ENCODE data around the gene PPM1B. TPM values are rescaled to one million over a fixed set of nuclear protein-coding genes. Genes with fewer than 3 reads are reported as not detected.

Gene PPM1B
- total RNA-seq = 31.5 TPM in 2 replicates

- no peak for TF ChIP-seq CTCF (IDR thresholded peaks at IDR 0.05; ENCODE audit: extremely low read depth, low read depth, low read length)
- H3K27me3 ChIP-seq (ENCODE audit: insufficient read depth, low read length) = no peaks in the 10 kb centered on the region
- H2AFZ ChIP-seq (ENCODE audit: low read length) = peak within 1 kb of the TSS; percentile 92
- no peaks in the 10 kb centered on the region for H3K36me3 ChIP-seq (ENCODE audit: insufficient read depth, low read length)
- DNase-seq (ENCODE audit: insufficient read length, low spot score, missing footprints) = peak; percentile 99
- peaks cover 14% of the 10 kb centered on the region for H3K4me1 ChIP-seq (ENCODE audit: insufficient read depth, low read length)
- H3K4me3 ChIP-seq (ENCODE audit: insufficient read depth, low read length) = peak within 1 kb of the TSS; percentile 77
- H3K4me2 ChIP-seq (ENCODE audit: insufficient read depth, low read length) = peak within 1 kb of the TSS; percentile 81
- H3K27ac ChIP-seq (ENCODE audit: low read depth, low read length) = peak within 1 kb of the TSS; percentile 91
- peaks cover 45% of the 10 kb centered on the region for H3K79me2 ChIP-seq (ENCODE audit: insufficient read depth, low read length)
- no peaks in the 10 kb centered on the region for H3K9me3 ChIP-seq (ENCODE audit: low read depth, low read length)
- peaks cover 21% of the 10 kb centered on the region for H4K20me1 ChIP-seq (ENCODE audit: insufficient read depth, low read length)
These were observed at the start of gene PPM1B for GRCh38 chr2:44168681-44169154. TSS of gene PPM1B (plus strand) at chr2:44168875. CDS start at chr2:44201200, 32,325 bp downstream.

GRCh38 chr2:44119878-44120277 is 48.8 kb upstream of the PPM1B start:
- Histone ChIP-seq H3K9me3 (ENCODE audit: low read depth, low read length) (no peaks in the 10 kb centered on the region), H3K79me2 (ENCODE audit: insufficient read depth, low read length) (no peaks in the 10 kb centered on the region), H4K20me1 (ENCODE audit: insufficient read depth, low read length) (no peaks in the 10 kb centered on the region), H3K4me2 (ENCODE audit: insufficient read depth, low read length) (no peak overlapping the region), H3K4me1 (ENCODE audit: insufficient read depth, low read length) (peaks cover 11% of the 10 kb centered on the region), H3K27ac (ENCODE audit: low read depth, low read length) (peak overlapping the region; percentile 27), H3K36me3 (ENCODE audit: insufficient read depth, low read length) (no peaks in the 10 kb centered on the region), H3K27me3 (ENCODE audit: insufficient read depth, low read length) (no peaks in the 10 kb centered on the region), H2AFZ (ENCODE audit: low read length) (no peak overlapping the region), H3K4me3 (ENCODE audit: insufficient read depth, low read length) (no peak overlapping the region)
- DNase-seq (ENCODE audit: insufficient read length, low spot score, missing footprints) = no peak
- no peak for TF ChIP-seq CTCF (IDR thresholded peaks at IDR 0.05; ENCODE audit: extremely low read depth, low read depth, low read length)

GRCh38 chr2:44120428-44120827 is 48.2 kb upstream of the PPM1B start:
- Histone ChIP-seq H3K27me3 (ENCODE audit: insufficient read depth, low read length) (no peaks in the 10 kb centered on the region), H2AFZ (ENCODE audit: low read length) (no peak overlapping the region), H3K4me1 (ENCODE audit: insufficient read depth, low read length) (peaks cover 11% of the 10 kb centered on the region), H3K27ac (ENCODE audit: low read depth, low read length) (peak overlapping the region; percentile 59), H3K9me3 (ENCODE audit: low read depth, low read length) (no peaks in the 10 kb centered on the region), H3K79me2 (ENCODE audit: insufficient read depth, low read length) (no peaks in the 10 kb centered on the region), H3K4me3 (ENCODE audit: insufficient read depth, low read length) (no peak overlapping the region), H4K20me1 (ENCODE audit: insufficient read depth, low read length) (no peaks in the 10 kb centered on the region), H3K36me3 (ENCODE audit: insufficient read depth, low read length) (no peaks in the 10 kb centered on the region), H3K4me2 (ENCODE audit: insufficient read depth, low read length) (peak overlapping the region; percentile 49)
- no peak for TF ChIP-seq CTCF (IDR thresholded peaks at IDR 0.05; ENCODE audit: extremely low read depth, low read depth, low read length)
- DNase-seq (ENCODE audit: insufficient read length, low spot score, missing footprints) = peak; percentile 87

- Histone ChIP-seq H4K20me1 (ENCODE audit: insufficient read depth, low read length) (no peaks in the 10 kb centered on the region), H3K36me3 (ENCODE audit: insufficient read depth, low read length) (no peaks in the 10 kb centered on the region), H3K27ac (ENCODE audit: low read depth, low read length) (no peak overlapping the region)
These were observed 46.8 kb upstream of the PPM1B start for GRCh38 chr2:44121899-44122298.

More at GRCh38 chr2:44121899-44122298, 46.8 kb upstream of the PPM1B start:
- no peak for TF ChIP-seq CTCF (IDR thresholded peaks at IDR 0.05; ENCODE audit: extremely low read depth, low read depth, low read length)
- Histone ChIP-seq H3K4me3 (ENCODE audit: insufficient read depth, low read length) (no peak overlapping the region), H3K4me2 (ENCODE audit: insufficient read depth, low read length) (no peak overlapping the region), H3K4me1 (ENCODE audit: insufficient read depth, low read length) (peaks cover 16% of the 10 kb centered on the region), H3K9me3 (ENCODE audit: low read depth, low read length) (no peaks in the 10 kb centered on the region), H3K27me3 (ENCODE audit: insufficient read depth, low read length) (no peaks in the 10 kb centered on the region), H3K79me2 (ENCODE audit: insufficient read depth, low read length) (no peaks in the 10 kb centered on the region), H2AFZ (ENCODE audit: low read length) (no peak overlapping the region)
- DNase-seq (ENCODE audit: insufficient read length, low spot score, missing footprints) = no peak
